PFSK-1 (cell line): ENCODE data around the gene TMEM109.

Experiments
- POLR2AphosphoS5 ChIP-seq: IDR thresholded peaks from 2 replicates; pipeline ENCODE4 v1.6.1; 2012; ENCODE audit warnings: low read depth, mild to moderate bottlenecking, control low read depth, low read length, moderate library complexity
- REST ChIP-seq, 2 experiments: IDR thresholded peaks; 2 replicates each; pipeline versions ENCODE4 v1.6.1 to v1.8.0; 2011 to 2012; ENCODE audit warnings: low read depth in 2 of 2, low read length in 2 of 2, control low read depth in 1 of 2, inconsistent platforms in 1 of 2, mild to moderate bottlenecking in 1 of 2, moderate library complexity in 1 of 2; ENCODE audit not compliant: insufficient read depth in 1 of 2

GRCh38 chr11:60887556-60887955 is 26.4 kb upstream of the TMEM109 start:
- TF ChIP-seq POLR2AphosphoS5 (no peak), REST (IDR thresholded peaks at IDR 0.05; ENCODE audit: insufficient read depth in 1 of 2, low read depth in 2 of 2, low read length in 2 of 2) (no peak)
